Stimulated activated CD8-positive, alpha-beta memory T cell treated with anti-CD3 and anti-CD28 coated beads, Interleukin-4, amount 100 ng/mL, for 48 hours (primary cell): ENCODE measurements around the gene MAP4.
"Not testable (repeated sequence)": the region's sequence is repeated elsewhere in the genome, so short reads cannot be mapped to it uniquely, and the experiment has no call there.

ENCODE experiments used
- DNase-seq: peaks from one replicate; pipeline ENCODE4 v3.0.0-alpha.2; 2020

The MAP4 gene

DNA sequence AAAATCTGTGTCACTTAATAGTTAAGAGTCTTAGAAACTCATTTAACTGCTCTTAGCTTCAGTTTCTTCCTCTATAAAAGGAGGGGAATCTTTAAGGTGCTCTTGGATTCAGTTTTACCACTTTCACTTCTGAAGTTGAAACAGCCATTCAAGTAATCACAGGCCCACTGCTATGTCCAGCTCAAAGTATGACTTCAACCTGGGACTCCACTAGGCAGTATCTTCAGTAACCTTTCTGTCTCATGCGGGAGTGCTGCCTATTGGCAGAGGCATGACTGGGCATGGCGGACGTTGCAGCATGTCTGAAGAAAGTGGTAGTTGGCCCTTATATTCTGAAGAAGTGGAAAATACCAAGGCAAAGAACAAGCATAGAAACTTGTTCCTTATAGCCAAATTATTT, 121.0 kb downstream of the MAP4 start:
- DNase-seq, result no peak

DNA sequence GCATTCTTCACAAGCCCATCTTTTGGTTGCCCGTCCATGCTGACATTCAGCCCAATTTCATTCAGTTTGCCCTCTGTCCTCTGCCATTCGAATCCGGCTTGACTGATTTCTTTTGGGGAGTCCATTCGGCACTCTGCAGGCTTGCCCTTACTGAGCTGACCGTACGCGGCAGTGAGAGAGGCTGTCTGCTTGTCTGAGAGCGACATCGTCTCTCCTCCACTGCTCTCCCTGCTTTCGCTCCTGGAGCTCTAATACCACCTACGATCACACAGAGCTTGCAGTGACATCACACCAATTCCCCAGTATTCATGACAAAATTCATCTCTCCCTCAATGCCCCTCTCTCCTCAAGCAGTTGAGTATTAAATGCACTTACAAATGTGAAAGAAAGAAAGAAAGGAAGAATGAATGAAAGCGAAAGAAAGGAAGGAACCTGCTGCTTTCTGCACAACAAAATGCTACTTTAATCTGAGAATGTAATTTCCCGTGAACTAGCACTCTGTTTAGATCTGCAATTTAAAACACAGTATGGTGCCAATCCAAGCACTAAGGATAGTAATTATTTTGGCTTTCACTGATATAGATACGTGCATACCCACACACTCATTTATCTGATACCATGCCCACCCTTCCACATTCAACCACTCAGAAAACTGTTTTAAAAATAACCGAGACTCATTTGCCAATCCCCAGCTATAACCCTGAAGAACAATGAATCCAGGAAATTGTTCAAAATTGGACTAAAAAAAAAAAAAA, 123.8 kb downstream of the MAP4 start:
- no peak for DNase-seq

DNA sequence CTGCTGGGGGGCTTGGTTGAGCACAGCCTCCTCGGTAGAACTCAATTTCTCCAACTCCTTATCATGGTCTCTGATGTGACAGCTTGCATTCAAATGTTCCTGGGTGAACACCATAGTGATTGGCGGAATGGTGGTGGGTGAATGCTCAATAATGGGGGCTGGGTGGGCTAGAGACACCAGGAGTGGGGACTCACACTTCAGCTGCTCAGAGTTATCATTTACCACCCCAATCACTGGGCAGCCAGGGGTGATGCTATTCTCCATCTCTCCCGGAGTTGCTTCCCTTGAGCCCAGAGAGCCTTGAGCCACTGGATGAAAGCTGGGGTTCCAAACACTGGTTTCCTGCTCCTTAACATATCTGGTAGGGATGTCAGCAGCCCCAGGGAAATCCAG, 124.6 kb downstream of the MAP4 start:
- no peak for DNase-seq

DNA sequence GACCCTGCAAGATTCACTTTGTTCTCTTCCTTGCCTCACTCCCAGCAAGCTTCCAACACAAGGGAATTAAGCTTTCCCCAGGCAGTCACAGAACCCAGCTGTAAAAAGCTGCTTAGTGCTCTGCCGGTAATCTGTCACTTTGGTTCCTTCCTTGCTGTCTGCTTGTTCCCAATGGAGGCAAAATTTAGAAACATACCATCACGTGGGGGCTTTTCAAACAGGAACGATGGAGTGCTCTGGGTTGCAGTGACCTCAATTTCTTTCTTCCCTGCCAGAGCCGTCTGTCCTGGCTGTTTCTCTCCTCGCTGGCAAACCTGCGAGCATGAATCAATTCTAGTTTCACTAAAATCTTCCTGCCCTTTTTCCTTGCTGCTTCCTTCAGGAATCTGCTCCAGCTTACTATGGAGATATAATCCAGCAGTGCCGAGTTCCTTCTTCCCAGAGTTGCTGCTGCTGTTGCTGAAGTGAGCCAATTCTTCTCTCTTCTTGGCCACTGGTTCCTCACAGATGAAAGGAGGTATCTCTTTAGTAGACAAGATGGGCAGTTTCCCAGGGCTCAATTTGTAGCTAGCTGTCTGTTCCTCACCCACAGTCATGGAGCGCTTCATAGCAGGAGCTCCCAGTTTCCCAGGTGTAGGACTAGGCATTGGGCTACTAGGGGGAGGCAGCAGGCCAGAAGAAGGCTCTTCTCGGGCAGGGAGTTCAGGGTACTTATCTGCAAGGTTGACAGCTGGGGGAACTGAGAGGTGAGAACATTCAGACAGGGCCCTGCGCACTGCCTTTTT, 125.2 kb downstream of the MAP4 start:
- DNase-seq, result no peak

DNA sequence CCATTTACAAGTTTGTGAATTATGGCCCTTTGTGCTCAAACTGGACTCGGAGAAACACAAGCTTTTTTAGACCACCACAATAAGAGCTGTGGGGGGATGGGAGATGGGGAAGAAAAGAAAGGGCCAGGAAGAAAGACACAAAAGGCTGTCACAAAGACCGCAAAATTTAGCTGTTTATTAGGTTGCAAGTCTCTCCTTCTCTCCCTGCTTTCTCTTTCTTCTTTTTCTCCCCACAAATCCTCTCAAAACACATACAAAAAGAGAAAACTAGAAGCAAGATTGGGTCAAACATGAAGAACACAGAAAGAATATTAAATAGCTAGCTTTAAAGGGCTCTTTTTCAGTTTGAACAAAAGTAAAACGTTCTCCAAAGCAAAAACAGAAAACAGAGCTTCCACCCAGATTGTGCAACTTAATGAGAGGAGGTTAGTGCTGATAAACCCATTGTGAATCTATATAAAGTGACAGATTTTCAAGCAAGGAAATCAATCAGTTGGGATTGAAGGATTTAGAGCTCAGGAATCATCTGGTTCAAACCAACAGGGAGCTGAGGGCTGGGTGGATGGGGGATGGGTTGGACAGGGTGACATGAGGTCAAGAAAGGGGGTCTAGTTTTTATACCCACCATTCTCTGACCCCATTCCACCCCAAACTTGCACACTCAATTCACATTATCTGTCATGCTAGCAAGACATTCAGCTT, 125.9 kb downstream of the MAP4 start:
- DNase-seq, result no peak

DNA sequence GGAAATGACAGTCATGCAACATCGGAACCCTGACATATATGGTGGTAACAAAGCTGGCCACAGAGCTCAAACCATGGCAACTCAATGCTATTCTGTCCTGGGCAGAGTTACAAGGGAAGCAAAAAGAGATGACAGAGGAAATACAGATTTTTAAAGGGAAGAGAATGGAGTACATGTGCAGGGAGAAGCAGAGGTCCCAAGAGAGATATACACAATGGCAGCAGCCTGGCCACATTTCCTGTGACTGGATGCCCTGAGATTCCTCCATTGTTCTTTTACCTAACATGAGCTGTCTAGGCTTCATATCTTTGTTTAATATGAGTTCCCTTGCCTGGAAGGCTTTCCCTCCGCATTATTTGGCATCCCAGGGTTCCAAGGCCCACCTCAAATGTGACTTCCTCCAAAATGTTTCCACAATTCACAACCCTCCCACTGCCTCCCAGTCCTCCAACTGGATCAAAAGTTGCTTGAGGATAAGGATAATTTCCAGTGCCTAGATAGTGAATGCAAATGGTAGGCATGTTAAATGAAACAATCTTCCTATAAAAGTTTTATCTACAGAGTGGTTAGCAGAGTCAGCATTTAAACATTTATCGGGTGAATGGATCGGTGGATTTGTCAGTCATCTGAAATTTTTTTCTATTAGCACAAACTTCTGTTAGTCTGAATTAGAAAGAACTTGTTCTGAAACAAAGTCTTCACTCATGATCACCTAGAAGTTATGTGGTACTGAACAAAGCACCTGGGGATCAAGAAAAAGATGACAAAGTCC, 127.0 kb downstream of the MAP4 start:
- DNase-seq, result no peak

DNA sequence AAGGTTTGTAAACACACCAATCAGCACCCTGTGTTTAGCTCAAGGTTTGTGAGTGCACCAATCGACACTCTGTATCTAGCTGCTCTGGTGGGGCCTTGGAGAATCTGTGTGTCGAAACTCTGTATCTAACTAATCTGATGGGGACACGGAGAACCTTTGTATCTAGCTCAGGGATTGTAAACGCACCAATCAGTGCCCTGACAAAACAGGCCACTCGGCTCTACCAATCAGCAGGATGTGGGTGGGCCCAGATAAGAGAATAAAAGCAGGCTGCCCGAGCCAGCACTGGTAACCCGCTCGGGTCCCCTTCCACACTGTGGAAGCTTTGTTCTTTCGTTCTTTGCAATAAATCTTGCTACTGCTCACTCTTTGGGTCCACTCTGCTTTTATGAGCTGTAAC, 128.2 kb downstream of the MAP4 start:
- DNase-seq, result not testable (repeated sequence)

DNA sequence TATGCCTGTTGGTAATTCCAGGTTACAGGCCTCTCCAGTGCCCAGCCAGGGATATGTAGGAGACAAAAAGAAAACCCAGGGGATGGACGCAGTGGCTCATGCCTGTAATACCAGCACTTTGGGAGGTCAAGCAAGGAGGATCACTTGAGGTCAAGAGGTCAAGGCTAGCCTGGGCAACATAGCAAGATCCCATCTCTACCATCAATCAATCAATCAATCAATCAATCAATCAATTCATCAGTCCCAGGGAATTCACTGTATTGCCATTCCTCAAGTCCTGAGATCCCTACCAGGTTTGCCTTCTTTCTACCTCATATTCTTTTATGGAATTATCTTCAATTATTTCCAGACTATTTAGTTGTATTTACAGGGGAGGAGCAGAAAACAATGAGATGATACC, 131.0 kb downstream of the MAP4 start:
- no peak for DNase-seq

DNA sequence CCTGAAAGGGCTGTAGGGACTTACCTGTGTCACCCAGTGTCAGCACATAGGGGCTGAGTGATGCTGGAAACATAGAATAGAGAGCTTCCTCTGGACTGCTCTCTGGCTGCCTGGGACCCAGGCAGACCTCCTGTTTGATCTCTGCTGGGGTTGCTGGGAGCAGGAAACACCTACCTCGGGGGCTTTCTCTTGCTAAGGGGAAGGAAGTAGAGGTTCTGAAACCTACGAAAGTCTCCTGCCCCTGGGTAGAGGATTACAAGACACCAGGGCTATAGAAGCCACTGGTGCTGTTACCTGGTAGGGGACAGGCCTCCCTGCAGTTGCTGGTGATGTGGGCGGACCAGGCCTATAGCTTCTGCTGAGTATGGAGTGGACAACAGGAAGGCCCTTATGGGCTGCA, 131.6 kb downstream of the MAP4 start:
- DNase-seq, result no peak

DNA sequence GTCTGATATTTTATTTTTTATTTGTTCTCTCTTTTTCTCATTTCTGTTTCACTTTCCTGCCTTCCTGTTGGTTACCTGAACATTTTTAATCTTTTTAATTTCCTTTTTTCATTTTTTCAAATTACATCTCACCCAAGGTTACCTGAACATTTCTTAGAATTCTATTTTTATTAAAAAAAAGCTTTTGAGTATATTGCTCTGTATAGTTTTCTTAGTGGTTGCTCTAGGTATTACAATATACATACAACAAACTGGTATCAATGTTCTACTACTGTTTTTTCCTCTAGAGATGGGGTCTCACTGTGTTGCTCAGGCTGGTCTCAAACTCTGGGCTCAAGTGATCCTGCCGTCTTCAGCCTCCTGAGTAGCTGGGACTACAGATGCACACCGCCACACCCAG, 133.9 kb downstream of the MAP4 start:
- DNase-seq, result no peak

DNA sequence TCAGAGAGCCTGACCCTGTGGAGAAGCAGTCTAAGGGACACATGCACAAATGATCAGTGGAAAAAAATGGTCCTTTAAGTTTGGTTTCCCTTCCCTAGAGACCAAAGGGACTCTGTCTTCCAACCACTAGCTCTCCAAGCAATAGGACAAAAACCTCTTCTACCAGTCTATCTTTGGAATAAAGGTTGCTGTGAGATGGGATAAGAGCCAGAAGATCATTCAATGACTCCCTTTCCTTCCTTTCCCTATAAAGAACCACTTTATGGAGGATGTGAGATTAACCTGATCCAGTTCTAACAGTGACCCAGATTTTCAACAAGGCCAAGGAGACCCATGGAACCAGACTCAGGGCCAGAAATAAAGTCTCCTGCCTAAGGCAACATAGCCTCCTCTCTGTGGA, 138.5 kb downstream of the MAP4 start:
- no peak for DNase-seq

DNA sequence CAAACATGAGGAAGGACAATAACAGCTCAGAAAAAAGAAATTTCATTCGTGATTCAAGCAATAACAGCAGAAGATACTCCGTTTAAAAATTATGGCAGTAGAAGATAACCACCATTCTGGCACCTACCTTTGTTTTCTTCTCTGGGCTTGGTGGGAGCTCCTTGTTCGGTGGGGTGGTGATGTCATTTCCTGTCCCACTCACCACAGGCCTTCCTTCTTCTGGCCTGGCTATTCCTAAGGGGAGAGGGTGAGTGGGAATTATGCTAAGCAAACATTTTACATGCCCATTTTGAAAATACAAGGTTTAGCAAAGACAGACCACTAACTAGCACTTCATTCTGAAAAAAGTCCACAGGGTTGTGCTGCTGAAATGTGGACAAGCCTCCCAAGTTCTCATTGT, 138.9 kb downstream of the MAP4 start:
- no peak for DNase-seq

DNA sequence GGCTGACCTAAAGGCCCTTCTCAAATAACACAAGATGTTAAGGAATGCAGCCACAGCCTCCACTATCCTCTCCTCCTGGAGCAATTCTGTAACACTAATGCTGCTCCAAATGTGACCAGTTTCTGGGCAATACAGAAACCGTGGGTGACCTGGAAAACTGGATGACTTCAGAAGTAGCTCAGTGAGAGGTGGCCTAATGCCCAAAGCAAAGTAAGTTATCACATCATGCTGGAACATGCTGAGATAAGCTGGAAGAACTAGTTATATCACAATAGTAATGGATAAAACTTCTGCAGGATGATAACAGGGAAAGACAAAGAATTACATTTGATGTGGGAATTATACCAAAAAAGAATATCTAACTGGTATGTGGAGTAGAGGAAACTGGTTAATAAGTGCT, 141.3 kb downstream of the MAP4 start:
- DNase-seq, result no peak

DNA sequence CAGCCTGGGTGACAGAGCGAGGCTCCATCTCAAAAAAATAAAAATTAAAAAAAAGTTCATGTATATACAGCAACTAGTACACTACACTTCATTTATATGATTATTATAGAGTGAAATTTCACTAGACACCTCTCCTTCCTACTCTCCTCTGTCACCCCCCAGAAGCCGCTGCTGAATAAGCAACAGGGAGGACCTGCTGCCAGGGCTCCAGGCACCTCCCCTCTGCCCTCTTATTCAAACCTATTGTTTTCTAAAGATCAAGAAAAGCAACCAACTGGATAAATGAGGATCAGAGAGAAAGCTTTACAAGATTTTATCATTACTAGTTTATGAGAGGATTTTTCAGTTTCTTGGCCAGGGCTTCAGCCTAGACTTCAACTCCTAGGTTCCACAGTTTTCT, 141.8 kb downstream of the MAP4 start:
- no peak for DNase-seq

DNA sequence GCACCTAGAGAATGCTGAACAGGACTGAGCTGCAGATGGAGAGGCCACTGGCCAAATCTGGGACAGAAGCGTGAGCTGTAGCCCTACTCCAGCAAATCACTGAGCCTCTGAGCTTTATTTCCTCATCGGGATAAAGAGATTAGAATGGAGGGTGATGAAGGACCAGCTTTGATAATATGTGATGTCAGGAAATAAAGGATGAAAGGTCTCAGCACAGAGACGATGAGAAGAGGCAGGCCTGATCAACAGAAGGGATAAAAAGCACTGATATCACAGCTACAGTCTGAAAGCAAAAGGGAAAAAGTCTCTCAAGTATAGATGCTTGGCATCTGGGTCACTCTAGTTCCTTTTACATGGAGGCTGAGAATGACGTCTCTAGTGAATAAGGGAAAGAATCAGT, 143.3 kb downstream of the MAP4 start:
- DNase-seq, result no peak

DNA sequence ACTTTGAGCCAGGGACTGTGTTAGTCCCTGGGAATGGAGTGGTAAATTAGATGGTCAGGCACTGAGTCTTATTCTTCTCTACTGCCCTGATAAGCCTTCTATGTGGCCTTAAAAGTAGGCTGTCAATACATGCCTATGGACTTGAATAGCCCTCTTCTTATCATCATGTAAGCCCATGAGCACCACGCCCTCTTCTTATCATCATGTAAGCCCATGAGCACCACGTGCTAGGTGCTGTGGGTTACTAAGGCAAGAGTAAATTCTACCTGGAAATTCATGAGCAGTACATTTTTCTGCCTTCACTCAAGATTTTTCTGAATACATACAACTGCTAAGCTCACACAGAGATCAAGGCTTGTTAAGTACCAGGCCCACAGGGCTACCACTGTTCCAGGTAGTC, 144.8 kb downstream of the MAP4 start:
- DNase-seq, result no peak

DNA sequence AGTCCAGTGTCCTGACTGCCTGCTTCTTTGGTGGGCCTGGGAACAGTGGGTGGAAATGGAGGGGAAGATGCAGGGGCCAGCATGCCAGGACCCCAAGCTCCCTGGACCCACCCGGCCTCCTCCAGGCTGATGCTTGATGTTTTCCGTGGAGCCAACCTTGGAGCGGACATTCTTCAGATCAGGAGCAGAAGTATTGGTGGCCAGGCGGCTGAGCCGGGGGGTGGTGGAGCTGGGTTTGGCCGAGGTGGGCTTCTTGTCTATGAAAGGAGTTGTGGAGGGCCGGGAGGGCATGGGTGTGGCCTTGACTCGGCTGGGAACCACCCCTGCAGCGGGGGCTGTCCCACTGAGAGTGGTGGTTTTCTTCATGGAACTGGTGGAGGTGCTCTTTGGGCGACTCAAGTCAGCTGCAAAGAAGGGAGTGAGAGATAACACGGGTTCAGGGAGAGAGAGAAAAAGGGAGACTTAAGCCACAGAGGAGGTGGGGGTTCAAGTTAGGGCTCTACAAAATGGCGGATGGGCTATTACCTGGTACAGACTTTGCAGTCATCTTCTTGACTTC, 145.4 kb downstream of the MAP4 start:
- DNase-seq, result no peak

DNA sequence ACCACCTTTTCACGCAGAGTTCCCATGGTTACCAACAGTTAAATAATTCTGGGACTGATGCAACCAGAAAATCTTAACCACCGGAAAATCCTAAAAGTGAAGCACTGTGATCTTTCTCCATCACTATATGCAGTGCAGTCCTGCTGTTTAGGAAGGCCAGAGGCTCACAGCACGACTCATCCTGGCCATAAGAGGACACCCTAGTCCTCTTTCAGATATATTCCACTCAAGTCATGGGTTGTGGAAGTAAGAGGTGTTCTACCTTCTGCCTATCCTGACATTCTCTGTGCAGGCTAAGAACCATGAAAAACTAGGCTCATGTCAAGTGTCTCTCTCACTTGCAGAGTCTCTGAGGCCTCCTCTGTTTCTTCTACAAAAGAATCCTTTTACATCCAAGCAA, 146.1 kb downstream of the MAP4 start:
- no peak for DNase-seq

DNA sequence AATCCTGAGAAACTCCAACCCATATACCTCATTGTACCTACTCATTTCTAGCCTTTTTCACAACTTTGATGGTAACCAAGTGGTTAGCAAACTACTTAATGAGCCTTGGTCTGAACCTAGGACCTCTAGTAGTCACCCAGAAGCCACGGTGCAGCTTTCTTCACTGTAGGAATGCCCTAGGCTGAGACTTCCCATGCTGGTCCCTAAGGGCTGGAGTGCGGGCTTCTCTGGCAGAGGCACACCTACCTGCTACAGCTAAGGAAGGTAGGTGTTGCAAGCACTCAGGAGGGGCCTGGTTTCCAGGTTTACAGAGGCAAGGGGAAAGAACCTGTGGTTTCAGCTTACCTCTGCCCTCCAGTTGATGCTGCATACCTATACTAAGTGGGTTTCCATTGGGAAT, 147.9 kb downstream of the MAP4 start:
- DNase-seq, result no peak

DNA sequence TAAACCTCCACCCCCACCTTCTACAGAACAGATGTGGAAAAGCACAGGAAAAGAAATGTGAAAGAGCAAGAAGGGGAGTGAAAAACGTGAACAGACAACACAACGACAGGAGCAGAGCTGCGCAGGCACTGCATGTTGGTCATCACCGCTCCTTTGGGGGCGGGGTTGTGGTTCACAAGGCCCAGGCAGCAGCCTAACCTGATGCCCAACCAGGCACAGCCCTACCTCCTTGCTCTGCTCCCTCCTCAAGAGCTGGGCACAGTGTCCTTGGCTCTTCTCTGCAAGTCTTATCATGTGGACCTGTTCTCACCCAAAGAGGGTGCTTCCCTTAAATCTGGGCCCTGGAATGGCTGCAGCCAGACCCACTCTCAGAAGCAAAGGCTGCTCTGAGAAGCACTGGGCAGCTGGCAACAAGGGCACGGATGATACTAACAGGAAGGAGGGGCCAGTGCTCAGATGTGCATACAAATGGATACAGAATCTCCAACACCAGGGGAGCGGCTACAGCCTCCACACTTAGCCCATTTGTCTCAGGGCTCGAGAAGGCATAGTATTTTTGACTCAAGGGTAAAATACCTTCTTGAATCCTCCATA, 148.7 kb downstream of the MAP4 start:
- DNase-seq, result no peak

DNA sequence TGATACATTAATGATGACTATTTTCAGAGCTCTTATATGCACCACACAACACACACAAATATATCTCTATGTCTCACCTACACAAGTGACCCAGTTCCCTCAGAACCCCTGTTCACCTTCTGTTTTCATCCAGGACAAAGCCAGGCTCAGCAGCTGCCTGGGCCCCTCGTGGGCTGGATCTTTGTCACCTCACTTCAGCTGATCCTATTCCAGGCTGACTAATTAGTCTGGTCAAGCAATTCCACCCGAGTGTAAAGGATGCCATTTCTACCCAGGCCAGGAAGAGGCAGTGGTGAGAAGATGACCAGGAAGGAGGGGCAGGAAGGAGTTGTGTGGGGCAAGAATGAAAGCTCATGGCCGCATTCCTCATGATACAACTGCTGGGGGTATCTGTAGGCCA, 151.0 kb downstream of the MAP4 start:
- no peak for DNase-seq

DNA sequence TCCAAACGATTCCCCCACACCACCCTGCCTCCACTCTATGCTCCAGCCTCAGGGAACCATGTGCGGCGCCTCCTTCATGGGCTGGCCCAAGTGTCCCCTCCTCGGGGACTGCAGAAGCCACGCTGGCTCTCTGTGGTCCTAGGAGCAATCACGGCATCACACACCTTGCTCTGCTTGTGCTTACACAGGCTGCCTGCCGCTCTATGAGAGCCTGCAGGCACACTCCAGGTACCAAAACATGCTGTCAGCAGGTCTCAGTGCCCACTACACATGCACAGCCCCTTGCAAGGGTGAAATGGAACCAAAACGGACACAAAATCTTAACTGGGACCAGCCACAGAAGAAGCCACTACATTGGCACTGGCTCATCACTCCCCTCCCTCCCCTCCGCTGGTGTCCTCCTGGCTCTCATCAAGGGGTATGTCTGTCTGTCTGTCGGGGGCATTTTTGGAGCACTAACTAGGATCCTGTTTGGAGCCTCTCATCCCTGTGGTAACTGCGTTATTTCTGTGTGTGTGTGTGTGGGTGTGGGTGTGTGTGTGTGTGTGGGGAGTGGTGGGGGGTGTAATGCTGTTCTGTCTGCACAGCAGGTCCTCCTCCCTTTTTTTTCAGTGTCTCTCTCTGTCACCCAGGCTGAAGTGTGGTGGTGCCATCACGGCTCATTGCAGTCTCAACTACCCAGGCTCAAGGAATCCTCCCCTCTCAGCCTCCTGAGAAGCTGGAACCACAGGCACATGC, 152.7 kb downstream of the MAP4 start:
- no peak for DNase-seq
